A673 (cell line): ENCODE measurements around the gene DNAH3. TPM values are rescaled to one million over a fixed set of nuclear protein-coding genes. Genes with fewer than 3 reads are reported as not detected.
A peak's percentile ranks its signal among the peaks of the same experiment; 100 is the strongest.

Experiments used
- BruUV-seq: library from RNA; stranded (reverse); fragments of 400-500 nt; replicated peaks from 2 replicates; lab custom pipeline; 2021; lab: Mats Ljungman, UMichigan
- CTCF ChIA-PET: fragments of 300-600 bp; sonication (Branson Sonifier 250); formaldehyde crosslinking; loops from one replicate; lab custom pipeline; 2022; ENCODE audit warnings: antibody characterized with exemption; lab: Charles Lee
- POLR2A ChIA-PET: fragments of 300-600 bp; sonication (Branson Sonifier 250); formaldehyde crosslinking; loops from one replicate; lab custom pipeline; 2022; ENCODE audit warnings: antibody characterized with exemption; ENCODE audit not compliant: low non-redundant PET; lab: Charles Lee
- DNase-seq: peaks from one replicate; pipeline ENCODE4 v3.0.0-alpha.2; 2015; ENCODE audit warnings: low spot score
- H3K27ac ChIP-seq: fragments of 200-600 bp; sonication (generic); 2 replicates; pipeline ENCODE4 v1.5.1; 2016; ENCODE audit warnings: mixed run types, low read depth, mild to moderate bottlenecking, mixed read lengths, antibody characterized with exemption, low read length; ENCODE audit not compliant: poor library complexity, severe bottlenecking
- H3K27me3 ChIP-seq: fragments of 200-600 bp; sonication (generic); replicated peaks from 2 replicates; pipeline ENCODE4 v1.6.1; 2017; ENCODE audit warnings: mixed run types, low read depth, mild to moderate bottlenecking, mixed read lengths, antibody characterized with exemption, low read length; ENCODE audit not compliant: insufficient read depth, poor library complexity
- H3K36me3 ChIP-seq: fragments of 200-600 bp; sonication (generic); 2 replicates; pipeline ENCODE4 v1.6.1; 2016; ENCODE audit warnings: mixed run types, mild to moderate bottlenecking, mixed read lengths, antibody characterized with exemption, low read length; ENCODE audit not compliant: insufficient read depth, poor library complexity, severe bottlenecking
- H3K4me1 ChIP-seq: fragments of 200-600 bp; sonication (generic); 2 replicates; pipeline ENCODE4 v1.6.1; 2017; ENCODE audit warnings: mixed run types, mild to moderate bottlenecking, mixed read lengths, antibody characterized with exemption, low read length; ENCODE audit not compliant: insufficient read depth, poor library complexity, severe bottlenecking
- H3K4me3 ChIP-seq: fragments of 200-600 bp; sonication (generic); 2 replicates; pipeline ENCODE4 v1.5.1; 2016; ENCODE audit warnings: low read depth, mixed run types, mild to moderate bottlenecking, mixed read lengths, low read length; ENCODE audit not compliant: poor library complexity, severe bottlenecking
- H3K9me3 ChIP-seq: fragments of 200-600 bp; sonication (generic); 2 replicates; pipeline ENCODE4 v1.6.1; 2016; ENCODE audit warnings: mixed run types, low read depth, mild to moderate bottlenecking, mixed read lengths, antibody characterized with exemption, low read length; ENCODE audit not compliant: poor library complexity, severe bottlenecking
- CTCF ChIP-seq: fragments of 300-800, 200-600 bp; sonication (generic); conservative IDR thresholded peaks from 2 replicates; pipeline ENCODE4 v1.5.1; 2017; ENCODE audit warnings: low read depth, mild to moderate bottlenecking, antibody characterized with exemption, low read length, moderate library complexity, mixed read lengths
- EZH2 ChIP-seq: fragments of 200-600 bp; sonication (generic); IDR thresholded peaks from 2 replicates; pipeline ENCODE4 v1.6.1; 2017; ENCODE audit warnings: borderline replicate concordance, low read depth, mild to moderate bottlenecking, mixed read lengths, antibody characterized with exemption, low read length; ENCODE audit not compliant: poor library complexity, severe bottlenecking
- intact Hi-C: fragments of 100-400 bp; cut with micrococcal nuclease; formaldehyde crosslinking; loops from one replicate; pipeline ENCODE4 v1.10.0; 2022; ENCODE audit not compliant: unreplicated experiment
- total RNA-seq: library from RNA; stranded (reverse); gene quantifications from 2 replicates; pipeline ENCODE4 v1.2.3, GENCODE V29; 2021

Gene DNAH3
- total RNA-seq, 1 experiment from 2014 or later = not detected

DNA sequence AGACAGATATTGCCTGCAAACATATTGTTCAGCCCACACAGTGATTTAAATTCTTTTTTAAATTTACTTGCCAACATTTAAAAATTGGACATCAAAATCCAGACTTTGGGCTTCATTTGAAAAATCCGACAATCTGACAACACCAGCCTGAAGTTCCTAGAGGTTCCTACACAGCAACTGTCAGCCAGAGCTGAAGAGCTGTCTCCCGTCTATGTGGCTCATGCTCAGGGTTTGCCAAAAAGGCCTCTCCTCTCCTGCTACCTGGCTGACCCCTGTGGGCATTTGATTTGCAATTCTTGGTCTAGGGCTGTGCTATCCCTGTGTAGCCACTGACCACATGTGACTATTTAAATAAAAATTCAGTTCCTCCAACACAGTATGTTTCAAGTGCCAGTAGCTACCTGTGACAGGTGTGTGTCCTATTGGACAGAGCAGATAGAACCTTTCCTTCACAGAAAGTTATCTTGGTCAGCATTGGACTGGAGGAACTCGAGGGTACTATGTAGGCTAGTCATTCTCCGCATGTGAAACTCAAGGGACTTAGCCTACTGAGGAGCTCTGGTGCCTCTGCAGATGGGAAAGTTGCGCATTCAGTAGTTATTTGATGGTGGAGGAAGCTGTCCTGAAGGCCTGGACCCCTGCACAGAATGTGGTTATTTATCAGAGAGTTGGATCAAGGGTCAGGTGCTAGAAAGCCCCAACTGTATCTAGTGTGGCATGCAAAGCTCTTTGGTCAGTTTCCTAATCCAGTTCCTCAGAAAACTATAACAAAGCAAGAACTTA is 247.3 kb downstream of the DNAH3 start:
- Histone ChIP-seq H3K27ac (no peak overlapping the region), H3K4me3 (no peak overlapping the region), H3K36me3 (no peaks in the 10 kb centered on the region), H3K4me1 (peaks cover 17% of the 10 kb centered on the region), H3K9me3 (no peaks in the 10 kb centered on the region), H3K27me3 (no peaks in the 10 kb centered on the region)
- CTCF ChIA-PET = no interaction called here
- BruUV-seq = no TSS peak
- intact Hi-C loops = no loop called here
- POLR2A ChIA-PET = no interaction called here
- no peak for TF ChIP-seq CTCF
- no peak for TF ChIP-seq EZH2
- DNase-seq = no peak

- TF ChIP-seq EZH2 = no peak
- POLR2A ChIA-PET = no interaction called here
- no peaks in the 10 kb centered on the region for H3K9me3 ChIP-seq
- no TSS peak for BruUV-seq
- intact Hi-C loops = no loop called here
- H3K4me3 ChIP-seq = no peak overlapping the region
- DNase-seq = no peak
- H3K4me1 ChIP-seq = peaks cover 20% of the 10 kb centered on the region
- CTCF ChIA-PET = no interaction called here
- H3K36me3 ChIP-seq = no peaks in the 10 kb centered on the region
- H3K27ac ChIP-seq = no peak overlapping the region
- H3K27me3 ChIP-seq = no peaks in the 10 kb centered on the region
These were observed 248.2 kb downstream of the DNAH3 start for GRCh38 chr16:20902426-20902825.

- Histone ChIP-seq H3K36me3 (no peaks in the 10 kb centered on the region), H3K27me3 (no peaks in the 10 kb centered on the region), H3K27ac (peak overlapping the region; percentile 96), H3K9me3 (no peaks in the 10 kb centered on the region), H3K4me3 (peak overlapping the region; percentile 75), H3K4me1 (peaks cover 20% of the 10 kb centered on the region)
- intact Hi-C loops = no loop called here
- ChIA-PET POLR2A (no interaction called here), CTCF (no interaction called here)
- DNase-seq = peak; percentile 26
- TF ChIP-seq EZH2 = no peak
- no peak for TF ChIP-seq CTCF
- TSS peak; percentile 60 for BruUV-seq
These were observed 249.1 kb downstream of the DNAH3 start for GRCh38 chr16:20901436-20902112.
